OCI-LY7 (cell line): ENCODE data around the gene FRZB. TPM values are rescaled to one million over a fixed set of nuclear protein-coding genes. Genes with fewer than 3 reads are reported as not detected.

Experiments used
- BruUV-seq: library from RNA; stranded (reverse); fragments of 400-500 nt; replicated peaks from 2 replicates; lab custom pipeline; 2021; lab: Mats Ljungman, UMichigan
- CTCF ChIA-PET: fragments of 300-600 bp; sonication (Branson Sonifier 250); formaldehyde crosslinking; loops from one replicate; lab custom pipeline; 2022; ENCODE audit warnings: antibody characterized with exemption; ENCODE audit not compliant: unreplicated experiment; lab: Charles Lee
- POLR2A ChIA-PET: fragments of 300-600 bp; sonication (Branson Sonifier 250); formaldehyde crosslinking; loops from one replicate; lab custom pipeline; 2022; ENCODE audit warnings: antibody characterized with exemption; lab: Charles Lee
- DNase-seq: peaks from one replicate; pipeline ENCODE4 v3.0.0-alpha.2; 2015; ENCODE audit warnings: low spot score
- H2AFZ ChIP-seq: fragments of 200-600 bp; sonication (generic), shearing (Covaris generic); 2 replicates; pipeline ENCODE4 v1.6.1; 2014; ENCODE audit warnings: mild to moderate bottlenecking, antibody characterized with exemption, low read length, moderate library complexity
- H3K27ac ChIP-seq: fragments of 200-600 bp; sonication (generic); 2 replicates; pipeline ENCODE4 v1.5.1; 2014; ENCODE audit warnings: mixed run types, low read depth, mild to moderate bottlenecking, moderate library complexity, low read length, inconsistent platforms; ENCODE audit not compliant: poor library complexity, severe bottlenecking
- H3K36me3 ChIP-seq: fragments of 200-600 bp; sonication (generic); 2 replicates; pipeline ENCODE4 v1.6.1; 2014; ENCODE audit warnings: mild to moderate bottlenecking, antibody characterized with exemption, low read length, moderate library complexity, mixed read lengths; ENCODE audit not compliant: insufficient read depth
- H3K4me1 ChIP-seq: fragments of 200-600 bp; sonication (generic); 2 replicates; pipeline ENCODE4 v1.5.1; 2014; ENCODE audit warnings: mild to moderate bottlenecking, low read length; ENCODE audit not compliant: insufficient read depth, poor library complexity, severe bottlenecking
- H3K4me2 ChIP-seq: fragments of 200-600 bp; sonication (generic); 2 replicates; pipeline ENCODE4 v1.6.1; 2014; ENCODE audit warnings: mild to moderate bottlenecking, low read length
- H3K4me3 ChIP-seq: fragments of 200-600 bp; sonication (generic); 2 replicates; pipeline ENCODE4 v1.5.1; 2014; ENCODE audit warnings: mild to moderate bottlenecking, low read depth, low read length; ENCODE audit not compliant: poor library complexity, severe bottlenecking
- H3K79me2 ChIP-seq: fragments of 200-600 bp; sonication (generic); 2 replicates; pipeline ENCODE4 v1.6.1; 2016; ENCODE audit warnings: low read depth, mild to moderate bottlenecking, low read length, moderate library complexity, mixed read lengths; ENCODE audit not compliant: insufficient read depth
- H3K9me2 ChIP-seq: fragments of 200-600 bp; sonication (generic); 2 replicates; pipeline ENCODE4 v1.6.1; 2016; ENCODE audit warnings: mild to moderate bottlenecking, low read length, mixed read lengths; ENCODE audit not compliant: insufficient read depth
- H3K9me3 ChIP-seq: fragments of 200-600 bp; sonication (generic); 2 replicates; pipeline ENCODE4 v1.6.1; 2014; ENCODE audit warnings: mild to moderate bottlenecking, mixed run types, low read length, mixed read lengths
- H4K20me1 ChIP-seq: fragments of 200-600 bp; sonication (generic); 2 replicates; pipeline ENCODE4 v1.6.1; 2014; ENCODE audit warnings: mild to moderate bottlenecking, antibody characterized with exemption, low read length, moderate library complexity, mixed read lengths; ENCODE audit not compliant: insufficient read depth
- EZH2phosphoT487 ChIP-seq: fragments of 200-600 bp; sonication (generic); IDR thresholded peaks from 2 replicates; pipeline ENCODE4 v1.6.1; 2018; ENCODE audit warnings: low read depth, borderline replicate concordance, mild to moderate bottlenecking, mixed run types, antibody characterized with exemption, low read length, moderate library complexity, mixed read lengths
- intact Hi-C: fragments of 100-400 bp; cut with micrococcal nuclease; formaldehyde crosslinking; loops from one replicate; pipeline ENCODE4 v1.10.0; 2022; ENCODE audit not compliant: unreplicated experiment
- total RNA-seq, 2 experiments: library from RNA; depleted of rRNA in 1 of 2; stranded (reverse); fragments of >200 nt in 1 of 2; shearing (Covaris generic) in 1 of 2; gene quantifications; 2 replicates each; pipeline ENCODE4 v1.2.3, GENCODE V29; 2014 to 2022
- TF ChIP-seq, protein P1 (sequence below): fragments of 200-600 bp; sonication (generic); conservative IDR thresholded peaks from 2 replicates; pipeline ENCODE4 v1.5.1; 2014; ENCODE audit warnings: mild to moderate bottlenecking, antibody characterized with exemption, low read length, moderate library complexity, mixed read lengths

Gene FRZB
- total RNA-seq, 2 experiments from 2014 or later, result not detected

DNA sequence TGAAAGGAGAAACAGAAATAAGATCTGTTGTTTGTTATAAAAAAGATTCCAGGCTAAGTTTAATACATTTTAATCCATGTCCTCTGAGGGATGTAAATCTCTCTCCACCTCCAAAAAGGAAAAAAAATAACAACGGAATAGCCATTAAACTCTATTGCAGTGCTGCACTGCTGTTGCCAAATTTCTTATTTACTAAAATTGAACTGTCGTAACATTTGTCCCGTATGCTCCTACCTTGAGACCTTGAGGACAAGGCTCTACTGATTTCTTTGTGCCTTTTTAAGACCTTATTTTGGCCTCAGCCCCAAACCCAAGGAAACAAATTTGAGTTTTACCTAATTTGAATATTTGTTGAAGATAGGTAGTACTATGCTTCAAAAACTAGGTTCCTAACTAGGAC, 56.4 kb downstream of the FRZB start:
- Histone ChIP-seq H2AFZ (no peak overlapping the region), H3K27ac (no peak overlapping the region), H3K4me1 (no peaks in the 10 kb centered on the region), H3K9me2 (no peaks in the 10 kb centered on the region), H3K36me3 (no peaks in the 10 kb centered on the region), H3K4me3 (no peak overlapping the region), H3K79me2 (no peaks in the 10 kb centered on the region), H3K4me2 (no peak overlapping the region), H3K9me3 (no peaks in the 10 kb centered on the region), H4K20me1 (no peaks in the 10 kb centered on the region)
- ChIA-PET CTCF (no interaction called here), POLR2A (interaction anchor here (0.6 to 0.9 kb wide), 4 partner anchors 8 to 182 kb away, joined by 3 to 4 read pairs (median 4); no protein-coding TSS in a partner anchor)
- no peak for TF ChIP-seq EZH2phosphoT487
- TF ChIP-seq, protein P1, sequence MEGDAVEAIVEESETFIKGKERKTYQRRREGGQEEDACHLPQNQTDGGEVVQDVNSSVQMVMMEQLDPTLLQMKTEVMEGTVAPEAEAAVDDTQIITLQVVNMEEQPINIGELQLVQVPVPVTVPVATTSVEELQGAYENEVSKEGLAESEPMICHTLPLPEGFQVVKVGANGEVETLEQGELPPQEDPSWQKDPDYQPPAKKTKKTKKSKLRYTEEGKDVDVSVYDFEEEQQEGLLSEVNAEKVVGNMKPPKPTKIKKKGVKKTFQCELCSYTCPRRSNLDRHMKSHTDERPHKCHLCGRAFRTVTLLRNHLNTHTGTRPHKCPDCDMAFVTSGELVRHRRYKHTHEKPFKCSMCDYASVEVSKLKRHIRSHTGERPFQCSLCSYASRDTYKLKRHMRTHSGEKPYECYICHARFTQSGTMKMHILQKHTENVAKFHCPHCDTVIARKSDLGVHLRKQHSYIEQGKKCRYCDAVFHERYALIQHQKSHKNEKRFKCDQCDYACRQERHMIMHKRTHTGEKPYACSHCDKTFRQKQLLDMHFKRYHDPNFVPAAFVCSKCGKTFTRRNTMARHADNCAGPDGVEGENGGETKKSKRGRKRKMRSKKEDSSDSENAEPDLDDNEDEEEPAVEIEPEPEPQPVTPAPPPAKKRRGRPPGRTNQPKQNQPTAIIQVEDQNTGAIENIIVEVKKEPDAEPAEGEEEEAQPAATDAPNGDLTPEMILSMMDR, result no peak
- BruUV-seq, result no TSS peak
- no peak for DNase-seq
- intact Hi-C loops, result no loop called here

DNA sequence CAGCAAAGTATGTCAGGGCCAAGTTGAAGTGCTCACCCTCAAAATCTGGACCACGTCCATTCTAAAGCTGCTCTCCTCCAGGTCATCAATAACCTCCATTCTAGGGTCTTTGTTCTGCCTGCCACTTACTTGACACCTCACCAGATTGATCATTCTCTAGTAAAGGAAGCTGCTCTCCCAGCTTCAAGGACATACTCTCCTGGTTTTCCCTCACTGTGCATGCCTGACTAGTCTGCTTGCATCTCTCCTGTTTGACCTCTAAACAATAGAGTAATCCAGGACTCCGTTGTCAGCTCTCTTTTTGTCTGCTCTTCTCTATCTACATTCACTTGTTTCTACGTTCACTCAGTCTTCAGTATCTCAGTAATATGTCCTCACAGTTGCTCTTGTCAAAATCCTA, 59.1 kb downstream of the FRZB start:
- no peak for DNase-seq
- CTCF ChIA-PET, result no interaction called here
- POLR2A ChIA-PET, result interaction anchor here (0.5 to 1.4 kb wide), 7 partner anchors 9 to 168 kb away, joined by 3 to 5 read pairs (median 3); no protein-coding TSS in a partner anchor
- no peaks in the 10 kb centered on the region for H4K20me1 ChIP-seq
- no peaks in the 10 kb centered on the region for H3K9me3 ChIP-seq
- H3K4me1 ChIP-seq, result no peaks in the 10 kb centered on the region
- no peaks in the 10 kb centered on the region for H3K79me2 ChIP-seq
- TF ChIP-seq, protein P1, result no peak
- TF ChIP-seq EZH2phosphoT487, result no peak
- H3K36me3 ChIP-seq, result no peaks in the 10 kb centered on the region
- no peak overlapping the region for H3K27ac ChIP-seq
- H3K9me2 ChIP-seq, result no peaks in the 10 kb centered on the region
- no TSS peak for BruUV-seq
- H3K4me2 ChIP-seq, result no peak overlapping the region
- no peak overlapping the region; the same call in 1 of the 2 replicates for H2AFZ ChIP-seq
- intact Hi-C loops, result no loop called here
- H3K4me3 ChIP-seq, result no peak overlapping the region

DNA sequence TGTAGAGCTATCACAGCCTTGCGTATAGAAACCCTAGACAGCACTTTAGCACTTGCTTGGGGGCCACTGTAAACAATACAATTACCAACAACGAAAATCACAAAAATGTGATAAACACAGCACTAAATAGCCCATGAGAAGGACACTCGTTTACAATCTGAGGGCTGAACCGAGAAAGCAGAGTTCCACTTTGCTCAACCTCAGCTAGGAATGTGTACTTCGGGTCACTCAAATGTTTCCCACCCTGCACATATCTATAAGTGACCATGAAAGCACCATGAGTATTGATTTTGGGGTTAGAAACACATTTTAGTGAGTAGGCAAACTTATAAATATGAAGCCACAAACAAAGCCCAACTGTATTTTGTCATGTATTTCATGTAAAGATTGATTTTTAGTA, 62.3 kb downstream of the FRZB start:
- ChIA-PET CTCF (no interaction called here), POLR2A (interaction anchor here (0.6 to 1.5 kb wide), 3 partner anchors 10 to 226 kb away, joined by 3 to 8 read pairs (median 3); no protein-coding TSS in a partner anchor)
- BruUV-seq, result no TSS peak
- Histone ChIP-seq H3K79me2 (no peaks in the 10 kb centered on the region), H3K9me2 (no peaks in the 10 kb centered on the region), H2AFZ (no peak overlapping the region), H3K27ac (no peak overlapping the region), H3K4me3 (no peak overlapping the region), H3K4me2 (no peak overlapping the region), H3K36me3 (no peaks in the 10 kb centered on the region), H4K20me1 (no peaks in the 10 kb centered on the region), H3K9me3 (no peaks in the 10 kb centered on the region), H3K4me1 (no peaks in the 10 kb centered on the region)
- no peak for DNase-seq
- TF ChIP-seq EZH2phosphoT487, result no peak
- TF ChIP-seq, protein P1, result no peak
- intact Hi-C loops, result no loop called here
